Left ventricle myocardium inferior (tissue), 1 donor: ENCODE measurements around the gene MEI1. TPM values are rescaled to one million over a fixed set of nuclear protein-coding genes. Genes with fewer than 3 reads are reported as not detected.

Source experiments
- DNase-seq: peaks from one replicate; pipeline ENCODE4 v3.0.0-alpha.2; 2020
- H3K27ac ChIP-seq: fragments of 200-600 bp; replicated peaks from 2 replicates; pipeline ENCODE4 v1.8.0; 2021
- H3K27me3 ChIP-seq: fragments of 200-600 bp; 2 replicates; pipeline ENCODE4 v1.8.0; 2021; ENCODE audit warnings: low read depth
- H3K36me3 ChIP-seq: fragments of 200-600 bp; 2 replicates; pipeline ENCODE4 v1.8.0; 2021
- H3K4me1 ChIP-seq: fragments of 200-600 bp; 2 replicates; pipeline ENCODE4 v1.8.0; 2021
- H3K4me3 ChIP-seq: fragments of 200-600 bp; 2 replicates; pipeline ENCODE4 v1.8.0; 2021; ENCODE audit warnings: mild to moderate bottlenecking, moderate library complexity
- H3K9me3 ChIP-seq: fragments of 200-600 bp; replicated peaks from 2 replicates; pipeline ENCODE4 v1.8.0; 2021
- CTCF ChIP-seq: fragments of 200-600 bp; IDR thresholded peaks from 2 replicates; pipeline ENCODE4 v1.8.0; 2021; ENCODE audit warnings: antibody characterized with exemption, mild to moderate bottlenecking, borderline replicate concordance
- intact Hi-C: fragments of 100-400 bp; cut with micrococcal nuclease; formaldehyde crosslinking; loops from one replicate; pipeline ENCODE4 v1.11.0; 2022
- total RNA-seq: library from RNA; stranded (reverse); fragmentation: NEBNext Ultra II Directional; extraction: Animal tissue kit (Norgen Biotek cat#: 25700); gene quantifications from one replicate; pipeline ENCODE4 v1.2.1, GENCODE V29; 2021
- donor health status: DM: no; HTN: yes; CAD: no; lungs with severe emphysema.

Gene MEI1
- total RNA-seq, 1 donor from 2014 or later = 0.74 TPM

- no peaks in the 10 kb centered on the region for H3K27me3 ChIP-seq
- peak; percentile 41 for DNase-seq
- no peak overlapping the region for H3K27ac ChIP-seq
- H3K9me3 ChIP-seq = no peaks in the 10 kb centered on the region
- no peak overlapping the region for H3K4me3 ChIP-seq
- H3K36me3 ChIP-seq = peaks cover 6% of the 10 kb centered on the region
- TF ChIP-seq CTCF = no peak
- intact Hi-C loops = no loop called here
- H3K4me1 ChIP-seq = peaks cover 60% of the 10 kb centered on the region
Measured at GRCh38 chr22:41848468-41848867, 149.2 kb downstream of the MEI1 start.

Other genes starting within 250 kb of the MEI1 start
- 23.9 TPM for gene PHF5A, start 230.8 kb upstream of the MEI1 start, total RNA-seq
- 851 TPM for gene ACO2, start 230.4 kb upstream of the MEI1 start, total RNA-seq
- 15.8 TPM for gene POLR3H, start 155.0 kb upstream of the MEI1 start, total RNA-seq
- 301 TPM for gene CSDC2, start 138.5 kb upstream of the MEI1 start, total RNA-seq
- gene PMM1, start 109.7 kb upstream of the MEI1 start, total RNA-seq = 18.4 TPM
- 46.2 TPM for gene DESI1, start 78.5 kb upstream of the MEI1 start, total RNA-seq
- 155 TPM for gene XRCC6, start 78.2 kb upstream of the MEI1 start, total RNA-seq
- 197 TPM for gene SNU13, start 10.6 kb upstream of the MEI1 start, total RNA-seq
- gene CCDC134, start 101.2 kb downstream of the MEI1 start, total RNA-seq = 3.9 TPM
- 74.5 TPM for gene SREBF2, start 133.6 kb downstream of the MEI1 start, total RNA-seq
- 2.2 TPM for gene SHISA8, start 215.6 kb downstream of the MEI1 start, total RNA-seq
- gene TNFRSF13C, start 227.3 kb downstream of the MEI1 start, total RNA-seq = 0.55 TPM
- 0.47 TPM for gene CENPM, start 247.6 kb downstream of the MEI1 start, total RNA-seq